Liver (tissue), 3 donors: ENCODE data around the gene ZNF827.

Experiments used
- GABPA ChIP-seq, 2 donors: IDR thresholded peaks in 1 of 2; conservative IDR thresholded peaks in 1 of 2; 2 replicates each; pipeline ENCODE4 v1.6.1; 2016; ENCODE audit warnings: antibody characterized with exemption in 2 of 2, mild to moderate bottlenecking in 1 of 2, moderate library complexity in 1 of 2
- HNF4A ChIP-seq, 2 donors: conservative IDR thresholded peaks; 2 replicates each; pipeline ENCODE4 v1.6.1; 2016; ENCODE audit warnings: antibody characterized with exemption in 2 of 2, mild to moderate bottlenecking in 2 of 2
- JUND ChIP-seq, 2 donors: IDR thresholded peaks; 2 replicates each; pipeline ENCODE4 v1.6.1; 2016; ENCODE audit warnings: antibody characterized with exemption in 2 of 2
- MAX ChIP-seq: IDR thresholded peaks from 2 replicates; pipeline ENCODE4 v1.6.1; 2016; ENCODE audit warnings: antibody characterized with exemption
- NR2F2 ChIP-seq: IDR thresholded peaks from 2 replicates; pipeline ENCODE4 v1.6.1; 2016; ENCODE audit warnings: antibody characterized with exemption
- RAD21 ChIP-seq, 2 donors: IDR thresholded peaks; 2 replicates each; pipeline ENCODE4 v1.6.1; 2016; ENCODE audit warnings: antibody characterized with exemption in 2 of 2, mild to moderate bottlenecking in 2 of 2
- RXRA ChIP-seq, 2 donors: IDR thresholded peaks; 2 replicates each; pipeline ENCODE4 v1.6.1; 2017 to 2018; ENCODE audit warnings: antibody characterized with exemption in 2 of 2, mild to moderate bottlenecking in 1 of 2
- SP1 ChIP-seq: IDR thresholded peaks from 2 replicates; pipeline ENCODE4 v1.6.1; 2018; ENCODE audit warnings: antibody characterized with exemption, mild to moderate bottlenecking
- TAF1 ChIP-seq: conservative IDR thresholded peaks from 2 replicates; pipeline ENCODE4 v1.6.1; 2016; ENCODE audit warnings: antibody characterized with exemption, mild to moderate bottlenecking
- YY1 ChIP-seq: IDR thresholded peaks from 2 replicates; pipeline ENCODE4 v1.6.1; 2016; ENCODE audit warnings: antibody characterized with exemption, mild to moderate bottlenecking
- ZBTB33 ChIP-seq: IDR thresholded peaks from 2 replicates; pipeline ENCODE4 v1.6.1; 2016; ENCODE audit warnings: antibody characterized with exemption
- TF ChIP-seq, protein P1 (sequence below): fragments of 150-350 bp; IDR thresholded peaks from 2 replicates; pipeline ENCODE4 v1.5.1; 2017; ENCODE audit warnings: improper control_type of control experiment, low read depth, low read length; ENCODE audit not compliant: missing input control
- TF ChIP-seq, protein P2 (sequence below): IDR thresholded peaks from 2 replicates; pipeline ENCODE4 v1.6.1; 2016; ENCODE audit warnings: antibody characterized with exemption, mild to moderate bottlenecking
- TF ChIP-seq, protein P3 (sequence below): IDR thresholded peaks from 2 replicates; pipeline ENCODE4 v1.6.1; 2016; ENCODE audit warnings: antibody characterized with exemption
- donor health status: healthy.
- donor health status: healthy.

- TF ChIP-seq, protein P1, sequence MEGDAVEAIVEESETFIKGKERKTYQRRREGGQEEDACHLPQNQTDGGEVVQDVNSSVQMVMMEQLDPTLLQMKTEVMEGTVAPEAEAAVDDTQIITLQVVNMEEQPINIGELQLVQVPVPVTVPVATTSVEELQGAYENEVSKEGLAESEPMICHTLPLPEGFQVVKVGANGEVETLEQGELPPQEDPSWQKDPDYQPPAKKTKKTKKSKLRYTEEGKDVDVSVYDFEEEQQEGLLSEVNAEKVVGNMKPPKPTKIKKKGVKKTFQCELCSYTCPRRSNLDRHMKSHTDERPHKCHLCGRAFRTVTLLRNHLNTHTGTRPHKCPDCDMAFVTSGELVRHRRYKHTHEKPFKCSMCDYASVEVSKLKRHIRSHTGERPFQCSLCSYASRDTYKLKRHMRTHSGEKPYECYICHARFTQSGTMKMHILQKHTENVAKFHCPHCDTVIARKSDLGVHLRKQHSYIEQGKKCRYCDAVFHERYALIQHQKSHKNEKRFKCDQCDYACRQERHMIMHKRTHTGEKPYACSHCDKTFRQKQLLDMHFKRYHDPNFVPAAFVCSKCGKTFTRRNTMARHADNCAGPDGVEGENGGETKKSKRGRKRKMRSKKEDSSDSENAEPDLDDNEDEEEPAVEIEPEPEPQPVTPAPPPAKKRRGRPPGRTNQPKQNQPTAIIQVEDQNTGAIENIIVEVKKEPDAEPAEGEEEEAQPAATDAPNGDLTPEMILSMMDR: no peak
- peak in 1 of 2 donors; percentile 52 for TF ChIP-seq RXRA (IDR thresholded peaks at IDR 0.05)
- TF ChIP-seq TAF1: peak; percentile 32
- TF ChIP-seq ZBTB33: no peak
- TF ChIP-seq, protein P2, sequence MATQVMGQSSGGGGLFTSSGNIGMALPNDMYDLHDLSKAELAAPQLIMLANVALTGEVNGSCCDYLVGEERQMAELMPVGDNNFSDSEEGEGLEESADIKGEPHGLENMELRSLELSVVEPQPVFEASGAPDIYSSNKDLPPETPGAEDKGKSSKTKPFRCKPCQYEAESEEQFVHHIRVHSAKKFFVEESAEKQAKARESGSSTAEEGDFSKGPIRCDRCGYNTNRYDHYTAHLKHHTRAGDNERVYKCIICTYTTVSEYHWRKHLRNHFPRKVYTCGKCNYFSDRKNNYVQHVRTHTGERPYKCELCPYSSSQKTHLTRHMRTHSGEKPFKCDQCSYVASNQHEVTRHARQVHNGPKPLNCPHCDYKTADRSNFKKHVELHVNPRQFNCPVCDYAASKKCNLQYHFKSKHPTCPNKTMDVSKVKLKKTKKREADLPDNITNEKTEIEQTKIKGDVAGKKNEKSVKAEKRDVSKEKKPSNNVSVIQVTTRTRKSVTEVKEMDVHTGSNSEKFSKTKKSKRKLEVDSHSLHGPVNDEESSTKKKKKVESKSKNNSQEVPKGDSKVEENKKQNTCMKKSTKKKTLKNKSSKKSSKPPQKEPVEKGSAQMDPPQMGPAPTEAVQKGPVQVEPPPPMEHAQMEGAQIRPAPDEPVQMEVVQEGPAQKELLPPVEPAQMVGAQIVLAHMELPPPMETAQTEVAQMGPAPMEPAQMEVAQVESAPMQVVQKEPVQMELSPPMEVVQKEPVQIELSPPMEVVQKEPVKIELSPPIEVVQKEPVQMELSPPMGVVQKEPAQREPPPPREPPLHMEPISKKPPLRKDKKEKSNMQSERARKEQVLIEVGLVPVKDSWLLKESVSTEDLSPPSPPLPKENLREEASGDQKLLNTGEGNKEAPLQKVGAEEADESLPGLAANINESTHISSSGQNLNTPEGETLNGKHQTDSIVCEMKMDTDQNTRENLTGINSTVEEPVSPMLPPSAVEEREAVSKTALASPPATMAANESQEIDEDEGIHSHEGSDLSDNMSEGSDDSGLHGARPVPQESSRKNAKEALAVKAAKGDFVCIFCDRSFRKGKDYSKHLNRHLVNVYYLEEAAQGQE: no peak
- TF ChIP-seq RAD21 (IDR thresholded peaks at IDR 0.05): peak; percentile 11 to 31
- TF ChIP-seq NR2F2: no peak
- TF ChIP-seq SP1: peak; percentile 57
- no peak for TF ChIP-seq GABPA (IDR thresholded peaks at IDR 0.05 in 1 of 2, conservative IDR thresholded peaks at IDR 0.05 in 1 of 2)
- no peak for TF ChIP-seq MAX
- peak in 1 of 2 donors; percentile 12 for TF ChIP-seq JUND (IDR thresholded peaks at IDR 0.05)
- peak; percentile 29 for TF ChIP-seq YY1
- TF ChIP-seq, protein P3, sequence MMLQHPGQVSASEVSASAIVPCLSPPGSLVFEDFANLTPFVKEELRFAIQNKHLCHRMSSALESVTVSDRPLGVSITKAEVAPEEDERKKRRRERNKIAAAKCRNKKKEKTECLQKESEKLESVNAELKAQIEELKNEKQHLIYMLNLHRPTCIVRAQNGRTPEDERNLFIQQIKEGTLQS: no peak
- TF ChIP-seq HNF4A (conservative IDR thresholded peaks at IDR 0.05): peak; percentile 48 to 49
These were observed 207.6 kb downstream of the ZNF827 start for GRCh38 chr4:145731028-145731427.
